HepG2 (cell line): Measurements from ENCODE around the gene BIRC5. TPM values are rescaled to one million over a fixed set of nuclear protein-coding genes. Genes with fewer than 3 reads are reported as not detected.

Source experiments
- BRCA1 ChIP-seq: sonication (generic); formaldehyde crosslinking; IDR thresholded peaks from 2 replicates; pipeline ENCODE4 v1.4.0; 2020; ENCODE audit warnings: missing genetic modification reagents
- FOXC1 ChIP-seq: sonication (generic); formaldehyde crosslinking; IDR thresholded peaks from 2 replicates; pipeline ENCODE4 v1.8.0; 2022; ENCODE audit warnings: mild to moderate bottlenecking, missing genetic modification reagents, borderline replicate concordance
- GPN1 ChIP-seq: sonication (generic); formaldehyde crosslinking; IDR thresholded peaks from 2 replicates; pipeline ENCODE4 v1.5.1; 2020; ENCODE audit warnings: missing genetic modification reagents, borderline replicate concordance
- ISX ChIP-seq: sonication (generic); formaldehyde crosslinking; conservative IDR thresholded peaks from 2 replicates; pipeline ENCODE4 v1.5.0; 2020; ENCODE audit warnings: missing genetic modification reagents
- KDM2A ChIP-seq: sonication (generic); formaldehyde crosslinking; IDR thresholded peaks from 2 replicates; pipeline ENCODE4 v1.4.0; 2020; ENCODE audit warnings: low read depth, missing genetic modification reagents, borderline replicate concordance
- KDM3A ChIP-seq: IDR thresholded peaks from 2 replicates; pipeline ENCODE4 v1.6.1; 2018; ENCODE audit warnings: low read depth, missing compliant biosample characterization
- KDM4B ChIP-seq: sonication (generic); formaldehyde crosslinking; IDR thresholded peaks from 2 replicates; pipeline ENCODE4 v1.4.0; 2020; ENCODE audit warnings: missing genetic modification reagents
- MXI1 ChIP-seq: IDR thresholded peaks from 3 replicates; pipeline ENCODE4 v1.6.1; 2012; ENCODE audit warnings: low read depth, low read length, inconsistent platforms, borderline replicate concordance
- NCOA5 ChIP-seq: sonication (generic); formaldehyde crosslinking; IDR thresholded peaks from 2 replicates; pipeline ENCODE4 v1.4.0; 2020; ENCODE audit warnings: missing genetic modification reagents
- PPARG ChIP-seq: conservative IDR thresholded peaks from 2 replicates; pipeline ENCODE4 v1.6.1; 2016; ENCODE audit warnings: missing biosample characterization, missing genetic modification reagents
- PRPF4 ChIP-seq: fragments of 200-400 bp; formaldehyde crosslinking; IDR thresholded peaks from 2 replicates; pipeline ENCODE4 v1.6.1; 2016; ENCODE audit warnings: low read length, low read depth; ENCODE audit not compliant: poor library complexity, severe bottlenecking
- SATB2 ChIP-seq: sonication (generic); formaldehyde crosslinking; IDR thresholded peaks from 2 replicates; pipeline ENCODE4 v1.5.0; 2020; ENCODE audit warnings: missing genetic modification reagents
- SNAI1 ChIP-seq: sonication (generic); formaldehyde crosslinking; IDR thresholded peaks from 2 replicates; pipeline ENCODE4 v1.5.0; 2020; ENCODE audit warnings: mild to moderate bottlenecking, missing genetic modification reagents, borderline replicate concordance
- TOPORS ChIP-seq: sonication (generic); formaldehyde crosslinking; IDR thresholded peaks from 2 replicates; pipeline ENCODE4 v1.8.0; 2023; ENCODE audit warnings: mild to moderate bottlenecking, missing genetic modification reagents
- WIZ ChIP-seq: sonication (generic); formaldehyde crosslinking; IDR thresholded peaks from 2 replicates; pipeline ENCODE4 v1.5.1; 2020; ENCODE audit warnings: mild to moderate bottlenecking, missing genetic modification reagents
- YEATS2 ChIP-seq: sonication (generic); formaldehyde crosslinking; IDR thresholded peaks from 2 replicates; pipeline ENCODE4 v1.4.0; 2020; ENCODE audit warnings: missing genetic modification reagents, borderline replicate concordance
- ZNF160 ChIP-seq: sonication (generic); formaldehyde crosslinking; IDR thresholded peaks from 2 replicates; pipeline ENCODE4 v1.8.0; 2022; ENCODE audit warnings: mild to moderate bottlenecking, inconsistent platforms, missing genetic modification reagents
- ZNF24 ChIP-seq: fragments of 450-650 bp; IDR thresholded peaks from 2 replicates; pipeline ENCODE4 v1.6.1; 2017; ENCODE audit warnings: antibody characterized with exemption, mild to moderate bottlenecking
- ZNF264 ChIP-seq: sonication (generic); formaldehyde crosslinking; IDR thresholded peaks from 2 replicates; pipeline ENCODE4 v1.4.0; 2020; ENCODE audit warnings: missing genetic modification reagents
- ZNF44 ChIP-seq: sonication (generic); formaldehyde crosslinking; IDR thresholded peaks from 2 replicates; pipeline ENCODE4 v1.5.1; 2020; ENCODE audit warnings: mild to moderate bottlenecking, missing genetic modification reagents
- ZNF639 ChIP-seq: conservative IDR thresholded peaks from 2 replicates; pipeline ENCODE4 v1.6.1; 2018; ENCODE audit warnings: missing genetic modification reagents
- ZNF704 ChIP-seq: sonication (generic); formaldehyde crosslinking; IDR thresholded peaks from 2 replicates; pipeline ENCODE4 v1.8.1; 2023; ENCODE audit warnings: mild to moderate bottlenecking, inconsistent platforms, moderate library complexity, missing genetic modification reagents, borderline replicate concordance
- polyA plus RNA-seq, 8 experiments: library from polyadenylated mRNA; depleted of rRNA in 3 of 8; stranded (reverse) in 7 of 8; unstranded in 1 of 8; fragments of >200 nt; fragmentation: Illumina TruSeq in 4 of 8; extraction: Trizol in 4 of 8; gene quantifications; 2 replicates each; pipeline versions ENCODE4 v1.2.1 to v1.2.3, GENCODE V29; 2011 to 2016; ENCODE audit warnings: low read depth in 4 of 8, missing spikeins in 1 of 8, mixed read lengths in 1 of 8; ENCODE audit not compliant: insufficient read depth in 1 of 8
- total RNA-seq, 5 experiments: library from RNA; depleted of rRNA; stranded (reverse); fragments of >200 nt; fragmentation: Illumina TruSeq; extraction: Trizol; gene quantifications; 2 replicates each; pipeline ENCODE4 v1.2.3, GENCODE V29; 2016; ENCODE audit warnings: low read depth in 1 of 5
- TF ChIP-seq, protein P1 (sequence below): sonication (generic); formaldehyde crosslinking; IDR thresholded peaks from 2 replicates; pipeline ENCODE4 v1.5.1; 2020; ENCODE audit warnings: missing genetic modification reagents, mild to moderate bottlenecking, borderline replicate concordance
- TF ChIP-seq, protein P2 (sequence below): sonication (generic); formaldehyde crosslinking; IDR thresholded peaks from 2 replicates; pipeline ENCODE4 v1.8.0; 2022; ENCODE audit warnings: mild to moderate bottlenecking, missing genetic modification reagents, moderate library complexity
- TF ChIP-seq, protein P3 (sequence below): sonication (generic); formaldehyde crosslinking; IDR thresholded peaks from 2 replicates; pipeline ENCODE4 v1.4.0; 2020; ENCODE audit warnings: missing genetic modification reagents

Gene BIRC5
- total and polyA plus RNA-seq, 2 of the 13 experiments (the other 11 are each of a cell fraction or from before 2014, with no cell fraction given) = 30.3 to 135 TPM

- TF ChIP-seq ZNF639 (CRISPR knock-in tag) (peak; percentile 63; the same call in 1 of the 2 replicates), KDM2A (0 out of 2 replicates have a peak, but pooled peaks have one; percentile 65), SNAI1 (no peak), NCOA5 (CRISPR knock-in tag) (no peak), PRPF4 (no peak), ZNF264 (CRISPR knock-in tag) (peak; percentile 55; the same call in 1 of the 2 replicates), ZNF704 (CRISPR knock-in tag) (no peak), ISX (CRISPR knock-in tag) (no peak), WIZ (CRISPR knock-in tag) (no peak), FOXC1 (CRISPR knock-in tag) (no peak), SATB2 (CRISPR knock-in tag) (no peak), PPARG (CRISPR knock-in tag) (0 out of 2 replicates have a peak, but pooled peaks have one; percentile 41), KDM3A (CRISPR knock-in tag) (0 out of 2 replicates have a peak, but pooled peaks have one; percentile 58), BRCA1 (CRISPR knock-in tag) (no peak), MXI1 (no peak), ZNF24 (no peak), ZNF44 (CRISPR knock-in tag) (no peak), GPN1 (CRISPR knock-in tag) (no peak), YEATS2 (CRISPR knock-in tag) (peak; percentile 54; the same call in 1 of the 2 replicates), KDM4B (CRISPR knock-in tag) (no peak), TOPORS (no peak), ZNF160 (no peak)
- TF ChIP-seq, protein P1, sequence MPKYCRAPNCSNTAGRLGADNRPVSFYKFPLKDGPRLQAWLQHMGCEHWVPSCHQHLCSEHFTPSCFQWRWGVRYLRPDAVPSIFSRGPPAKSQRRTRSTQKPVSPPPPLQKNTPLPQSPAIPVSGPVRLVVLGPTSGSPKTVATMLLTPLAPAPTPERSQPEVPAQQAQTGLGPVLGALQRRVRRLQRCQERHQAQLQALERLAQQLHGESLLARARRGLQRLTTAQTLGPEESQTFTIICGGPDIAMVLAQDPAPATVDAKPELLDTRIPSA = no peak
- TF ChIP-seq, protein P2, sequence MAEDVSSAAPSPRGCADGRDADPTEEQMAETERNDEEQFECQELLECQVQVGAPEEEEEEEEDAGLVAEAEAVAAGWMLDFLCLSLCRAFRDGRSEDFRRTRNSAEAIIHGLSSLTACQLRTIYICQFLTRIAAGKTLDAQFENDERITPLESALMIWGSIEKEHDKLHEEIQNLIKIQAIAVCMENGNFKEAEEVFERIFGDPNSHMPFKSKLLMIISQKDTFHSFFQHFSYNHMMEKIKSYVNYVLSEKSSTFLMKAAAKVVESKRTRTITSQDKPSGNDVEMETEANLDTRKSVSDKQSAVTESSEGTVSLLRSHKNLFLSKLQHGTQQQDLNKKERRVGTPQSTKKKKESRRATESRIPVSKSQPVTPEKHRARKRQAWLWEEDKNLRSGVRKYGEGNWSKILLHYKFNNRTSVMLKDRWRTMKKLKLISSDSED (CRISPR knock-in tag) = no peak
- TF ChIP-seq, protein P3, sequence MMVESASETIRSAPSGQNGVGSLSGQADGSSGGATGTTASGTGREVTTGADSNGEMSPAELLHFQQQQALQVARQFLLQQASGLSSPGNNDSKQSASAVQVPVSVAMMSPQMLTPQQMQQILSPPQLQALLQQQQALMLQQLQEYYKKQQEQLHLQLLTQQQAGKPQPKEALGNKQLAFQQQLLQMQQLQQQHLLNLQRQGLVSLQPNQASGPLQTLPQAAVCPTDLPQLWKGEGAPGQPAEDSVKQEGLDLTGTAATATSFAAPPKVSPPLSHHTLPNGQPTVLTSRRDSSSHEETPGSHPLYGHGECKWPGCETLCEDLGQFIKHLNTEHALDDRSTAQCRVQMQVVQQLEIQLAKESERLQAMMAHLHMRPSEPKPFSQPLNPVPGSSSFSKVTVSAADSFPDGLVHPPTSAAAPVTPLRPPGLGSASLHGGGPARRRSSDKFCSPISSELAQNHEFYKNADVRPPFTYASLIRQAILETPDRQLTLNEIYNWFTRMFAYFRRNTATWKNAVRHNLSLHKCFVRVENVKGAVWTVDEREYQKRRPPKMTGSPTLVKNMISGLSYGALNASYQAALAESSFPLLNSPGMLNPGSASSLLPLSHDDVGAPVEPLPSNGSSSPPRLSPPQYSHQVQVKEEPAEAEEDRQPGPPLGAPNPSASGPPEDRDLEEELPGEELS (CRISPR knock-in tag) = peak; percentile 65; the same call in 1 of the 2 replicates
These were observed 49.1 kb downstream of the BIRC5 start (continued) for GRCh38 chr17:78263063-78263735.
